Bronchial epithelial cell (primary cell): Measurements from ENCODE around the gene MAGEF1. TPM values are rescaled to one million over a fixed set of nuclear protein-coding genes. Genes with fewer than 3 reads are reported as not detected.

Source experiments
- DNase-seq: peaks from one replicate; pipeline ENCODE4 v3.0.0-alpha.2; 2010; ENCODE audit warnings: low read depth
- FAIRE-seq: peaks from 2 replicates; lab custom pipeline; 2011; peaks lifted over from hg19 to GRCh38; lab: Jason Lieb, UNC
- H3K27me3 ChIP-seq: 2 replicates; pipeline ENCODE4 v1.5.1; 2011; ENCODE audit warnings: low read length; ENCODE audit not compliant: control insufficient read depth, insufficient read depth
- H3K36me3 ChIP-seq: 2 replicates; pipeline ENCODE4 v1.5.1; 2011; ENCODE audit warnings: low read length; ENCODE audit not compliant: control insufficient read depth, insufficient read depth
- H3K4me3 ChIP-seq: 2 replicates; pipeline ENCODE4 v1.5.1; 2011; ENCODE audit warnings: mild to moderate bottlenecking, low read depth, low read length, control low read depth
- total RNA-seq: library from RNA; depleted of rRNA; stranded (reverse); fragments of >200 nt; gene quantifications from 2 replicates; pipeline ENCODE4 v1.2.1, GENCODE V29; 2014
- TF ChIP-seq, protein P1 (sequence below): IDR thresholded peaks from 2 replicates; pipeline ENCODE4 v1.5.1; 2011; ENCODE audit warnings: mild to moderate bottlenecking, moderate library complexity, low read length, control low read depth, inconsistent platforms; ENCODE audit not compliant: insufficient read depth, severe bottlenecking

MAGEF1 gene
- total RNA-seq, 1 donor from 2014 or later, result 14.2 TPM

DNA sequence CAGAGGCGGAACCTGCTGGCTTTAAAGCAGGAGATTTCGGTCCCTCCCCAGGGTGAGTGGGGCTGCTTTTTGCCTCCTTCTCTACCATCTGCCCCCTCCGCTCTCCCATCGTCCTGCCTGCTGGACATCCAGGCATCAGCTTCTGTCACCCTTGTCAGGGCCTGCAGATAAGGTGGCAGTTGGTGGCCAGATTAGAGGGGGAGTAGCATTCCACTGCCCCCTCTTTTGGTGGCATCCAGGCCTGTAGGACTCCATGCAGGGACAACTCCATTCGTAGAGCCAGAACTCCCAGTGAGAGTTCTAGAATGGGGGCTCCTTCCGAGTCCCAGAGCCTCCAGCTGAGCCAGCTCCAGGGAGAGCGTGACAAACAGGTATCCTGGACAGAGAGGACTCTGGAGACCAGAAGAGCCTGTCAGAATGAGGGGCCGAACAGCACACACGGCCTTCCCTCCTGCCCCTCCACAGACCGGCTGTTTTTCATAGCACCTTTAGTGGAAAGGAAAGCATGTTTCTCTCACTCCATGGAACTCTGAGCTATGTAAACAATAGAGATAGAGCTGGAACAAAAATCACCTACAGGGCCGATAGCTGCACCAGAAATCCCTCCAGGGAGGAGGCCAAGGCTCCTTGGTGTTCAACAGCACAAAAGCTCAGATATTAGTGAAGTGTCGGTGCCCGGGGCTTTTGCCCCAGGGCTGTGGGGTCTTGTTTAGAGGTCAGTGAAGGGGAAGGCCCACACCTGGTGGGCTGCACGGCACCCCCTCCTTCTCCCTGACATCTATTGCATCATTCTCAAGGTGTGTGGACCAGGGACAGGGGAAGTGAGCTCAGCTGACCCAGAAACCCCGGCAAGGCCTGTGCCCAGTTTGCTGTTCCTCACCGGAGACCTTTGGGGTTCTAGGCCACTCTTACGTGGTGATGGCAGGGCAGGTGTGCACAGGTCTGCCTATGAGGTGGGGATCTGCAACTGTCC is 34.2 kb downstream of the MAGEF1 start:
- FAIRE-seq, result no peak
- Histone ChIP-seq H3K4me3 (no peak overlapping the region), H3K36me3 (no peaks in the 10 kb centered on the region), H3K27me3 (no peaks in the 10 kb centered on the region)
- no peak for DNase-seq
- TF ChIP-seq, protein P1, sequence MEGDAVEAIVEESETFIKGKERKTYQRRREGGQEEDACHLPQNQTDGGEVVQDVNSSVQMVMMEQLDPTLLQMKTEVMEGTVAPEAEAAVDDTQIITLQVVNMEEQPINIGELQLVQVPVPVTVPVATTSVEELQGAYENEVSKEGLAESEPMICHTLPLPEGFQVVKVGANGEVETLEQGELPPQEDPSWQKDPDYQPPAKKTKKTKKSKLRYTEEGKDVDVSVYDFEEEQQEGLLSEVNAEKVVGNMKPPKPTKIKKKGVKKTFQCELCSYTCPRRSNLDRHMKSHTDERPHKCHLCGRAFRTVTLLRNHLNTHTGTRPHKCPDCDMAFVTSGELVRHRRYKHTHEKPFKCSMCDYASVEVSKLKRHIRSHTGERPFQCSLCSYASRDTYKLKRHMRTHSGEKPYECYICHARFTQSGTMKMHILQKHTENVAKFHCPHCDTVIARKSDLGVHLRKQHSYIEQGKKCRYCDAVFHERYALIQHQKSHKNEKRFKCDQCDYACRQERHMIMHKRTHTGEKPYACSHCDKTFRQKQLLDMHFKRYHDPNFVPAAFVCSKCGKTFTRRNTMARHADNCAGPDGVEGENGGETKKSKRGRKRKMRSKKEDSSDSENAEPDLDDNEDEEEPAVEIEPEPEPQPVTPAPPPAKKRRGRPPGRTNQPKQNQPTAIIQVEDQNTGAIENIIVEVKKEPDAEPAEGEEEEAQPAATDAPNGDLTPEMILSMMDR, result no peak

DNA sequence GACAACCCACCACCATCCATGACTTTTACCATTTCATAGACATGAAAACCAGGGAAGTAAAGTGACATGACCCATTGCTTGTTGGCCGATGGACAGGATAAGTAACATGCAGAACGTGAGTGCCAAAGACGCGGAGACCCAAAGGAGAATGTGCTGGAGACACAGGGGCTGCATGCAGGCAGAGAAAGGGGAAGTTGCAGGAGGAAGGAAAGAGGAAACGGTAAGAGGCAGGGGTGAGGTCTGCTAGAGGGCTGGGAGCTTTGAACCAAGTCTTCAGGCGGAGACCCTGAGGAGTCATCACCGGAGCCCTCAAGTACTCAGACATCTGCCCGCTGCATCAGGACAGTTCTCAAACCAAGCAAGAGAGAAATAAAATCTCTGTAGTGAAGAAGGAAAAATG is 34.9 kb downstream of the MAGEF1 start:
- H3K36me3 ChIP-seq, result no peaks in the 10 kb centered on the region
- TF ChIP-seq, protein P1, result no peak
- DNase-seq (no peak), FAIRE-seq (no peak)
- H3K27me3 ChIP-seq, result no peaks in the 10 kb centered on the region
- no peak overlapping the region for H3K4me3 ChIP-seq

DNA sequence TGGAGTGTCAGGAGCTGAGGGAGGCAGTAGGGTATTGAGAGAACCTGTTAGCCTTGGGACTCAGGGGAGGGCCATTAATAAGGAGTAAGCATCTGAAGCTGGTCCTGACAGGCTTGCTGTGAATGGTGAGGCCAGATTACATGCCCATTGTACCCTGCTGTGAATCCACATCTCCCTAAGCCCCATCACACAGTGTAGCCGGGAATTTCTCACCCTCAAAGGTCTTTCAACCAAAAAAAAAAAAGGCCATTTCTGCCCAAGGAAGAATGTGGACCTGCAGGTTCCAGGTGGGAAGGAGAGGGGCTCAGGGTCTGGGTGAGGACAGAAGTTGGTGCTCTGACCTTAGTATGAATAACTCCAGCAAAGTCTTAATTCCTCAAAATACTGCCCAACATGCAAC is 37.2 kb downstream of the MAGEF1 start:
- Histone ChIP-seq H3K4me3 (no peak overlapping the region), H3K27me3 (no peaks in the 10 kb centered on the region), H3K36me3 (no peaks in the 10 kb centered on the region)
- FAIRE-seq (no peak), DNase-seq (no peak)
- TF ChIP-seq, protein P1, result no peak

DNA sequence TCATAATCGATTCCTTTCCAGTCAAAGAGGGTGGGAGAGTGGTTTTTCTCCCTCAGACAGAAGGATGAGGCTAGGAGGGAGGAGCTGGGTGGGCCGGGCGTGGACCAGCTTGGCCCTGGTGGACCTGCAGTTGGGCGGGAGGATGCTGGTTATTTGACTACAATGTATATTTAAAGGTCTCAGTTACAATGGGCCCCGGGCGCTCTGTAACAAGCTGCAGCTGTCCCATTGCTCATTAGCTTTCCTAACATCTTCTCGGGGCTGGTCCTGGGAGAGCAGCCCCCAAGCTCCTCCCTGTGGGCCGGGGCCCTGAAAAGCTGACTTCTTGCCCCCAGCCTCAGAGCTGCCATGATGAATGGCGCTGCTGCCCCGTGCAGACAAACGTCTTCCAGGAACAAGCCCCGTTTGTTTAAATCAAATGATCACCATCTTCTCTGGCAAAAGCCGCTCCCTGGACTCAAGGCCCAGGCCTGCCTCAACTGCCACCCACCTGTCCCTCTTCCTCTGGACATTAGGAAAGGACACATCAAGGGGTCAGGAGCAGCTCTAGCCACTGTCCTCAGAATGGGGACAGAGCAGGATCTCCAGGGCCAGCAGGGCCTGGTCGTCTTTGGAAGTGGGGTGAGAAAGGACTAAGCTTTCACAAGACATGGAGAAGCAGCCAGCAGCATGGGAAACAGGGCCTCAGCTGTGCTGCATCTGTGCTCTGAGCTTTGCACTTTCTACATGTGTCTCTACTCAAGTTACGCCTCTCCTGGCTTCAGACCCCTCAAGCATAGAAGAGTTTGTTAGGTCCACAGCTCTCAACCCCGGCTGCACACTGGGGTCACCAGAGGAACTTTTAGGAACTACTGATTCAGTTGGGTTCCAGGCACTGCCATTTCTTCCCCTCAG is 38.6 kb downstream of the MAGEF1 start:
- FAIRE-seq, result no peak

DNA sequence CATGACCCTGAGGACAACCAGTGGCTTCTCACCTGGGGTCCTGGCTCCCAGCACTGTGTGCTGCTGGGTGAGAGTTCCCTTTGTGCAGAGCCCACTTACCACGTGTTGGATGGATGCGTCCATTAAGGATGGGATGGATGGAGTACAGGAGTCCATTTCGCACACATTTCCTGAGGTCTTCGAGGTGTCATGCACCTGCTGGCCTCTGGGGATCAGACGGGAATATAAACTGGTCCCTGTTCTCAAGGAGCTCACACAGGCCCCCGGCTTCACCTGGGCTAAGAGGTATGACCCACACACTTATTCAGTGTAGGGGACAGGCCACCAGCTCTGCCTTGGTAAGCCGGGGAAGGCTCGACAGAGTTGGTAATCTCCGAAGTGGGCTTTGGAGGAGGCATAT is 39.5 kb downstream of the MAGEF1 start:
- H3K27me3 ChIP-seq, result no peaks in the 10 kb centered on the region
- H3K4me3 ChIP-seq, result no peak overlapping the region
- FAIRE-seq, result no peak
- TF ChIP-seq, protein P1, result no peak
- DNase-seq, result no peak
- H3K36me3 ChIP-seq, result no peaks in the 10 kb centered on the region

More for the DNA sequence above, 38.6 kb downstream of the MAGEF1 start:
- Histone ChIP-seq H3K27me3 (no peaks in the 10 kb centered on the region), H3K4me3 (no peak overlapping the region), H3K36me3 (no peaks in the 10 kb centered on the region)
- TF ChIP-seq, protein P1, result no peak
- DNase-seq, result no peak
